GM04504 (cell line): ENCODE data around the gene ACTR1B.
"Not testable (repeated sequence)": the region's sequence is repeated elsewhere in the genome, so short reads cannot be mapped to it uniquely, and the experiment has no call there.

ENCODE experiments used
- DNase-seq: peaks from one replicate; pipeline ENCODE4 v3.0.0-alpha.2; 2012; ENCODE audit warnings: low read depth

ACTR1B gene

DNA sequence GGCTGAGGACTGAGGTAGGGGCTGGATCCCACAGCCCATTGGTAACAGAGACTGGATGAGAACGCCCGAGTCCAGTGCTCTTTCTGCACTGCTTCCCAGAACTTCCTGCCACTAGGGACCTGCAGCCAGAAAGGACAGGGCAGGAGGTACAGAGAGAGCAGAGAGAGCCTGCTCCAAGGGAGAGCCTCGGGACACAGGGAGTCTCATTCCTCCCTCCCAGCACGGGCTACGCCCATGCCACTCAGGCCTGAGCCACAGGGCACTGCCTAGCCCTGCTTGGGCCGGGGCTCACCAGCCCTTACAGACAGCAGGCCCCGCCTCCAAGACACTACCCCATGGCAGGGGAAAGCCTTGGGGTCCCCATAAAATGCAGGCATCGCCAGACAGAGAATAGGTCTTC is 48.1 kb downstream of the ACTR1B start:
- not testable (repeated sequence) for DNase-seq

DNA sequence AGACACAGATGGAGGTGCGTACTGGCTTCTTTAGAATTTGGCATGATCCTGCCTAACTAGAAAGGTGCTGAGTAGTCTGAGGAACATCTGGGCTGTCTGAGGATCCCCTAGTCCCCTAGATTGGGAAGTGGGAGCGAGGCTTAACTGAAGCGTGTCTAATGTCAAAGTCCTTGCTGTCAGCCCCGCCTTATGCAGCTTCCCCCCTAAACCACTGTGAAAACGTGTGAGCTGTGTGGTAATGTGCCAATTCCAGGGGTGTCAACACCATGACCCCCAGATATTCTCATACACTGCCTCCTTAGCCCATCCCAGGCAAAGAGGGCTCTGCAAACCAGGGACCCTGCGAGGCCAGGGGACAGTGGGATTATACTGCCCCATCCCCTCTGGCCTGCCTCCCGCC is 51.9 kb downstream of the ACTR1B start:
- DNase-seq = not testable (repeated sequence)

DNA sequence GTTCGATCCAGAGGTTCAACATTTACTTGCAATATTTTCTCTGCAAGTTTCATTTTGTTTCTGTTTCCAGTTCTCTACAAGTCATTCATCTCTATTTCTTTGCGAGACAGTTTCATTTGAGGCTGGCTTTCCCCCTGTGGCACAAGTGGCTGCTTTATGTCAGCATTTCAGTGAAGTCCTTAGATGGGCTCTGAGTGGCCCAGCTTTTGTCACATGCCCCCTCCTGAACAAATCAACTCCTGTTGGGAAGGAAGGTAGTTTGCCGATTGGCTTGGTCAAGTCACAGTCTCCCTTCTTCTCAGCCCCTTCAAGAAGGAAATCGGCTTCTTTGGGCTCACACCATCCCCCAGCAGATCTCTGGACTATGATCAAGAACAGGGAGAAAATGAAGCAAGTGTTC is 55.1 kb downstream of the ACTR1B start:
- not testable (repeated sequence) for DNase-seq
